GM19455 (cell line): ENCODE results near the gene KNCN.

Experiments used
- ATAC-seq: cut with Tn5 transposase; IDR thresholded peaks from one replicate; pipeline ENCODE4 v1.9.1; 2021; ENCODE audit not compliant: unreplicated experiment

Gene KNCN

DNA sequence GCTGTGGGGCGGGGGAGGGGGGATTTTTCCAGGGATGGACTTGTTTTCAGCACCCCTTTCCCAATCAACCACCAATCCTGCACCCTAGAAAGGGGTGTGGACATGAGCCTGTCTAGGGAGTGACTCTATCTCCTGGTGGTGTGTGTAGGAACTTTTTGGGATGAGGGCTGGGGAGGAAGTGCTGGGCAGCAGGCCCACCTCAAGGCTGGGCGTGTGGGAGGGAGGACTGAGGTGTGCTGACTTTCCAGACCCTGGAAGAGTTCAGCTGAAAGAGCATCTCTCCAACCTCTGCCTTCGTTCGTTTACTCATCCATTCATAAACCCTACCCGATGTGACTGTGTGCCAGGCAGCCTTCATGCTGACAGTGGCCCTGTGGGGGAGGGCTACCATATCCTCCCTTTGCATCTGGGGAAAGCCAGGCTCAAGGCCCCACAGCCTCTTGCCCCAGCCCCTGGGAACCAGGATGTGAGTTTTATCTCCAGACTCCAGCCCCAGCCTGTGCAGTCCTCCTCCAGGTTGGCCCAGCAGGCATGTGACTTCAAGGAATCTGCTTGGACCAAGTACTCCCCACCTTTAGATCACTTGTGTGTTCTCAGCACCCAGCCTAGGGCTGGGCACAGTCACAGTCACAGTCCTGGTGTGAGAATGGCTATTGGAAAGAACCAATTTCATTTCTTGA is 6.7 kb downstream of the KNCN start:
- no peak for ATAC-seq

DNA sequence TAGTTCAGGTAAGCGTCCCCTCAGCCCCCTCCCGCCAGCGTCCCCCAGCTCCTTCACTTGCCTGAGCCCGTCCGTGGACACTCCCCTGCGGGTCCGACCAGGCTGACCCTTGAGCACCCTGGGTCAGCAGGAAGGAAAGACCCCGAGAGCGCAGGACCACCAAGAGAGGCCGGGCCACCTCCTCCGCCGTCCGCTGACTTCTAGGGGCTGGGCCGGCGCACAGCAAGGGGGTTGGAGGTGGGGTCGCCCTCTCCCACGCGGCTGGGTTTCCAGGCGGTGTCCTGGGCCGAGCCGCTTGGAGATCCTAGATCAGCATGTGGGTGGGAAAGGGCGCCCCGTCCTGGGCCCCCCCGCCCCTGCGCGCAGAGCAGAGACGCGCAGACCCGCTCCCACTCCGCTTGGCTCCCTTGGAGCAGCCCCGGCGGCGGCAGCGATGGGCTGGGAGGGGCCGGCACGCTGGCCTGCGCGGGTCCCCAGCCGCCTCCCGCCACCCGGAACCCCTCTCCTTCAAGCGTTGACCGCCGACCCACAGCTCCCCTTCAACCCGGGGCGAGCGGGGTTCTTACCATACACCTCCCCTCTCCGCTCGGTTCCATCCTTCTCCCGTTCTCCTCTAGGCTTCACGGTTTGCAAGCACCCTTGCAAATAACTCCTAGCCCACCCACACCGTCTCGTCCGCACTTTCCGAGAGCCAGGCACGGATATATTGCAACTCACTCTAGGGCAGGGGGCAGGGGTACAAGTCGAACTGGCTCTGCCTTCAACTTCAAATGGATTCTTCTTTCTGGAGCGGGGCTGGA is 7.5 kb downstream of the KNCN start:
- ATAC-seq: no peak

GRCh38 chr1:46543382-46543760 is 8.1 kb downstream of the KNCN start:
- no peak for ATAC-seq

DNA sequence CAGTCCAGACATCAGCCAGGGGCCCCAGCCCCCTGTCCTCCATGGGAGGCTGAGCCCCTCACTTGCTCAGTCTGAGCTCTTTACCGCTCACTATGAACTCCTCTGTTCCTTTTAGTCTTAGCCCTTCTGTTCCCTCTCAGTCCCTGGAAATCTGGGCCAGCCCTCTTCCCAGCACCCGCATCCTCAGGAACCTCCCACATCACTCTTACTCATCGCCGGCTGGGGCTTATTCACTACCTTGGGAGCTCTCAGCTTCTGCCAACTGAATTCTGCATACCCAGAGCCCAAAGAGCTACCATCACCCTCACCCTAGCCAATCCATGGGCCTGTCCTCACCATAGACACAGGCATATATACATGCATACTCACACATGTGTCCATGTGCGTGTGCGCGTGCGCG is 11.5 kb downstream of the KNCN start:
- no peak for ATAC-seq

- ATAC-seq: no peak
Observed at GRCh38 chr1:46538147-46538546, 13.3 kb downstream of the KNCN start.

DNA sequence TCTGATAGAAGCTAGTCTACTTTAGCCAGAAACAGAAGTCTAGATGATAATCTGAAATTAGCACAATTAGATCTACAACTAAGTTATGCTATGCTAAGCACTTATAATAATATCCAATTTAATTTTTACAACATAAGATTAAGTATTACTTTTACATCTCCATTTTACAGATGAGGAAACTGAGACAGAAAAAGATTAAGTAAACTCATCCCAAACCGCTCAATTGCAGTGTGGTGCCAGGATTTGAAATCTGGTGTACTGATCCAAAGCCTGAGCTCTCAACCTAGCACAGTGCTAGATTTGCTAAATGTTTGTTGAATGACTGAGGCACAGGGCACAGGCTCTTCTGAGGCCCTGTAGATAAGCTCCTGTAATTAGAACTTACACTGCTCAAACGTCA is 13.8 kb downstream of the KNCN start:
- ATAC-seq: no peak

DNA sequence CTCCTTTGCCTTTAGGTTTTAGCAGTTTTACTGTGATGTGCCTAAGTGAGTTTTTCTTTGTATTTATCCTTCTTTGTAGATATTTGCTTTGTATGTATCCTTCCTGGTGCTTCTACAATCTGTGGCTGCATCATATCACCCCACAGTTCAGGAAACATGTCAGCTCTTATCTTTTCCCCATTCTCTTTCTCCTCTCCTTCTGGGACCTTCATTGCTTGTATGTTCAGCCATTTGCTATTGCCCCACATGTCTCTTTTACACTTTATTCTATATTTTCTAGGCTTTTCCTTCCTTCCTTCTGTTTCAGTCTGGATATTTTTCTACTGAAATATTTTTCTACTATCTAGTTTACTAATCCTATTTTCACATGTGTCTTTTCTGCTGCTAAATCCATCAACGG is 14.9 kb downstream of the KNCN start:
- ATAC-seq: no peak

GRCh38 chr1:46535063-46535462 is 16.4 kb downstream of the KNCN start:
- ATAC-seq: no peak

GRCh38 chr1:46533179-46533864 is 18.1 kb downstream of the KNCN start:
- ATAC-seq: peak; percentile 48

DNA sequence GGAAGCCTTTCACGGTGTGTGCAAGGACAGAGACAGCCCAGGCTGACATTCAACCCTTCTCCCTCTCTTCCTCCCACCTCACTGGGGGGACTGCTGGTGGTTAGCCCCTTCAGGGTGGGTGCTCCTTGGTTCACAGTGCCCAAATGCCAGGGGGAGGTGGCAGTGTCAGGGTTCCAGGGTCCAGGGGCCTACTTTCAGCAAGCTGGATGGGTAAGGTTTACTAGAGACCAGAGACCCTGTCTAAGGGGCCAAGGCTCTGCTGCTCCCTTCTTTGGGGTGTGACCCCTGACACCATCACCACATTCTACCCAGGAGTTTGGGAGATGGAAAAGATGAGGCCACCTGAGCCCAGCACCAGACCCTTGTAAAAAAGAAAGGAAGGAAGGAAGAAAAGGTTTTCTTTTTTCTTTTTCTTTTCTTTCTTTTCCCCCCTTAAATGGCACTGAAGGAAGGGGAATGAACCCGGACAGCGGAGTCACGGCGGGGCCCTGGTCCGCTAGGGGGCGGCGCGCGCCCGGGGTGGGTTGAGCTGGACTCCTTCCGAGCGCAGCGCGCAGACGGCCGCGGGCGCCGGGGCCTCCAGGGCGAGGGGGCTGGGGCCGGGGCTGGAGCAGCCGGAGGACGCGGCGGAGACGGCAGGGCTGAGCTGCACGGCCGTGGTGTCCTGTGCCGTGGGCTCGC is 18.8 kb downstream of the KNCN start:
- peak; percentile 55 for ATAC-seq

DNA sequence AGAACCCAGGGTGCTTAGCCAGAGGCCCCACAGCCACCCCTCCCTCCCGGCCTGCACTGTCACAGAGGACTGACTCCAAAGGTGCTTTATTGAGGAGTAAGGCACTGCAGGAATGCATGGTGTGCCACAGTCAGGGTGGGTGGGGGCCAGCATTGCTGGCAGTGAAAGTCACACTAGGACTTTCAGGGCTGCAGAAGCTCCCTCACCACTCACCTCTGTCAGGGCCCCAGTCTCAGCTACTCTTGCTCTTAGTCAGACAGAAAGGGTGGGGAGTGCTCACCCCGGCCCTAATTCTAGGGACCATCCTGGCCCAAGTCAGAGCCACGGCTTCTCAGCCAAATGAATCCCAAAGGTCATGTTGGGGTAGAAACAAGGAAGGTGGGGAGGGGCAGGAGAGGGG is 19.4 kb downstream of the KNCN start:
- no peak for ATAC-seq

DNA sequence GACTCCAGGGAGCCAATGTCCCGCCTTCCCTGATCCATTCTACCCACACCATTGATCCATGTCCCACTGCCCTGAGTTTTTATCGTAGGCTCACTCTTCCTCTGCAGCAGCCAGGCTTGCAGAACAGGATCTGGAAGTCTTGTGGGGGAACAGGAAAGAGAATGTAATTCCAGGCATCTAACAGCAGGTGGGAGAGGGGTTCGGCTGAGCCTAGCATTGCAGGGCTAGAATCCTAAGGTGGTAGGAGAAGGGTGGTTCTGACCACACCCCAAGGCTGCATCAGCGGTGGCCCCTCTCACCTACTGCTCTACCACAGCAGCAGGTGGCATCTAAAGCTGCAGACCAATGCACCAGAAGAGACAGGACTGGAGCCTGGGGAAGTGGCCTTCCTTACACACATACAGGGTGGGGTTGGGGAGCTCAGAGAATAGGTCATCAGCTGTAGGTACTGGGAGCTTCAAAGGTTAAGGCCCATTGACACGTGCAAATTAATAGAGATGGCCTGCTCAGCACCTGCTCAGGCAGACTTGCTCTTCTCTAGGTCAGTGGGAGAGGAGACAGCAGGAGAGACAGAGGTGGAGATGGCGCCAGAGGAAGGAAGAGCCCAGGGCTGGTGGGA is 20.5 kb downstream of the KNCN start:
- no peak for ATAC-seq

- ATAC-seq: no peak
Observed at GRCh38 chr1:46530311-46530710, 21.1 kb downstream of the KNCN start.

DNA sequence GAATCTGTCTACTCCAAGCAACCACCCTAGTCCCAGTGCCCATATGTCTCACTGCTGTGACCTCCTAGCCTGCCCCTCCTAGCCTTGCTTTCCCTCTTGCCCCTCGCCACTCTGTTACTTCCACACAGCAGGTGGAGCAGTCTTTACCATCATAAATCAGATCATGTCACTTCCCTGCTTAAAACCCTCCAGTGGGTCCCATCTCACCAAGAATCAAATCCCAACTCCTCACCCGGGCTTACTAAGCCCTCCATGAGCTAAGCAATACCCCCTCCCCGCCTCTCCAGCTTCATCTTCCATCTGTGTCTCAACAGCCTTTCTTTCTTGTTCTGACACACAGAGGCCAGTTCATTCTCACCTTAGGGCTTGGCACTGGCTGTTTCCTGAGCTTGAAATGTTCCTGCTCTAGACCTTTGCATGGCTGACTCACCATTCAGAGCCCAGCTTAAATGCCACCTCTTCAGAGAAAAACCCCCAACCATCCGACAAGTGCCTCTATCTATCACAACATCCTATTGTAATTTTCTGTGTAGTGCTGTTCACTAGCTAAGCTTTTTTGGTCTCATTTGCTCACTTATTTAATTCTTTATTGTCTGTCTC is 22.3 kb downstream of the KNCN start:
- ATAC-seq: no peak

- ATAC-seq: no peak
Observed at GRCh38 chr1:46528297-46528955, 23.0 kb downstream of the KNCN start.

GRCh38 chr1:46527474-46528296 is 23.8 kb downstream of the KNCN start:
- ATAC-seq: no peak

- no peak for ATAC-seq
Observed at GRCh38 chr1:46526691-46527291, 24.7 kb downstream of the KNCN start.

GRCh38 chr1:46526013-46526690 is 25.3 kb downstream of the KNCN start:
- ATAC-seq: no peak
